HCT116 (cell line): ENCODE measurements around the gene CRADD.

Experiments
- CTCF ChIP-seq, 3 experiments: fragments of 200-600 bp in 1 of 3; sonication (generic) in 1 of 3; IDR thresholded peaks in 2 of 3; conservative IDR thresholded peaks in 1 of 3; 2 replicates each; pipeline ENCODE4 v1.5.1; 2012 to 2017; ENCODE audit warnings: low read depth in 2 of 3, low read length in 2 of 3, antibody characterized with exemption in 1 of 3, borderline replicate concordance in 1 of 3, control low read depth in 1 of 3, mild to moderate bottlenecking in 1 of 3, mixed read lengths in 1 of 3, mixed run types in 1 of 3, moderate library complexity in 1 of 3; ENCODE audit not compliant: insufficient read depth in 1 of 3
- EGR1 ChIP-seq: IDR thresholded peaks from 2 replicates; pipeline ENCODE4 v1.6.1; 2012; ENCODE audit warnings: low read depth
- POLR2A ChIP-seq: IDR thresholded peaks from 2 replicates; pipeline ENCODE4 v1.7.0; 2011; ENCODE audit warnings: borderline replicate concordance; ENCODE audit not compliant: insufficient read depth, insufficient read length; ENCODE audit errors: extremely low read depth
- POLR2AphosphoS5 ChIP-seq: IDR thresholded peaks from 2 replicates; pipeline ENCODE4 v1.6.1; 2011; ENCODE audit warnings: mild to moderate bottlenecking, low read depth, low read length, moderate library complexity
- RAD21 ChIP-seq: IDR thresholded peaks from 2 replicates; pipeline ENCODE4 v1.6.1; 2012; ENCODE audit warnings: low read depth, mild to moderate bottlenecking

- TF ChIP-seq POLR2AphosphoS5 (no peak), RAD21 (no peak), EGR1 (no peak), CTCF (IDR thresholded peaks at IDR 0.05 in 2 of 3, conservative IDR thresholded peaks at IDR 0.05 in 1 of 3; ENCODE audit: borderline replicate concordance in 1 of 3, insufficient read depth in 1 of 3, low read depth in 2 of 3, low read length in 2 of 3) (no peak), POLR2A (no peak)
These were observed 131.2 kb downstream of the CRADD start for GRCh38 chr12:93808169-93808899.
